ENCODE measurements around the gene MOGAT3. TPM values are rescaled to one million over a fixed set of nuclear protein-coding genes. Genes with fewer than 3 reads are reported as not detected.

The MOGAT3 gene
- polyA plus RNA-seq, 1 donor (not counting 4 experiments of a cell fraction or from before 2014, with no cell fraction given) = not detected

DNA sequence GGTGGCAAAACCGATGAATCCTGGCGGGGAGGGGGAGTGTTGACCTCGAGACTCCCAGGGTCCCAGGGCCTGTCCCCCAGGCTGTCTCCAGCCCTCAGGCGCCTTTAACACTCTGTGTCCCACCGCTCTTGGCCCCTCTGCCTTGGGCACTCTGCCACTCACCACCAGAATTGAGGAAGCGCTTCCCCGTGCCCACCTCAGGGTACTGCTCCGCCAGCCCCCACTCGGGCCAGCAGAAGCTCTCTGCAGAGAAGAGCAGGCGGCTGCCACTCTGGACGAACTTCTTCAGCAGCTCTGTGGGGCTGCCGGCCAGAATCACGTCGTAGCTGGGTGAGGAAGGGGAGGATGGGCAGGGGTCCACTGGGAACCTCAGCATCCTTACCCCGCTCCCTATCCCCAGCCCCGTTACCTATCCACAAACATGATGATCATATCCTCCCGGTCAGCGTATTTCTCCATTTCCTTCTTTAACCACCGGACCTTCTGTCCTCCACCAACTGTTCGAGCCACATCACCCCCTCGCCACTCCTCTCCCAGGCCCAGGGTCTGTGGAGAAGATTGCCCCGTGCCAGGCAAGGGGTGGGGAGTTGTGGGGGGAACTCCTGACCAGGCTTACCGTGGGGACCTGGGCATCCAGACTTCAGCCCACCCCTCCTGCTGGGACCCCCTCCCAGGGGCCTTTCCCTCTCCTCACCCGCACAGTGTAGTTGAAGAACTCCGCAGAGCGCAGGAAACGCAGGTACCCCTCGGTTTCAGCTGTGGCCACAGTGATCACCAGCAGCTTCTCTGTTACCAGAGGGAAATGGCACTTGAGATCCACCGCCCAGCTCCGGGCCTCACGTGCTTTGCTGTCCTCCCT, 15.4 kb upstream of the MOGAT3 start:
- H3K27ac ChIP-seq (ENCODE audit: control insufficient read depth, insufficient read depth, low read length) = peak overlapping the region; percentile 78
- peak overlapping the region; percentile 85 for H3K9ac ChIP-seq (ENCODE audit: control insufficient read depth, extremely low read depth, insufficient read depth, low read length)
- peaks cover 14% of the 10 kb centered on the region for H3K4me1 ChIP-seq (ENCODE audit: control insufficient read depth, extremely low read depth, insufficient read depth, low read length)
- no peaks in the 10 kb centered on the region for H3K9me1 ChIP-seq (ENCODE audit: control insufficient read depth, extremely low read depth, insufficient read depth, low read length)
- DNase-seq (ENCODE audit: low read depth, low spot score) = no peak
- no peak for FAIRE-seq
- no peaks in the 10 kb centered on the region for H3K9me3 ChIP-seq (ENCODE audit: control insufficient read depth, low read depth, low read length)
- H3K27me3 ChIP-seq (ENCODE audit: control insufficient read depth, extremely low read depth, insufficient read depth, low read length) = no peaks in the 10 kb centered on the region
- TF ChIP-seq CTCF (optimal IDR thresholded peaks at IDR 0.05 in 1 of 3, IDR thresholded peaks at IDR 0.05 in 1 of 3, conservative IDR thresholded peaks at IDR 0.05 in 1 of 3; ENCODE audit: extremely low read depth in 1 of 3, insufficient read depth in 2 of 3, low read length in 3 of 3) = no peak
- no peak for TF ChIP-seq EZH2 (IDR thresholded peaks at IDR 0.05; ENCODE audit: low read length)
- dilution Hi-C loops (cut with MboI; ENCODE audit: extremely low pct_ligation_motif_present, low sequenced_read_pairs) = no loop called here
- peaks cover 47% of the 10 kb centered on the region for H3K79me2 ChIP-seq (ENCODE audit: control insufficient read depth, insufficient read depth, low read length)
- H2AFZ ChIP-seq (ENCODE audit: control insufficient read depth, low read length) = peak overlapping the region; percentile 67
- H3K36me3 ChIP-seq (ENCODE audit: control insufficient read depth in 2 of 2, extremely low read depth in 1 of 2, insufficient read depth in 2 of 2, low read length in 2 of 2) = peaks cover 16 to 17% of the 10 kb centered on the region in 2 experiments
- H4K20me1 ChIP-seq (ENCODE audit: control insufficient read depth, extremely low read depth, insufficient read depth, low read length) = no peaks in the 10 kb centered on the region
- peak overlapping the region; percentile 81 to 94 (median 91) for H3K4me3 ChIP-seq (ENCODE audit: control insufficient read depth in 2 of 3, extremely low read depth in 1 of 3, insufficient read depth in 2 of 3, low read depth in 1 of 3, low read length in 3 of 3)
- peak overlapping the region; percentile 91 for H3K4me2 ChIP-seq (ENCODE audit: control insufficient read depth, extremely low read depth, insufficient read depth, low read depth, low read length)

DNA sequence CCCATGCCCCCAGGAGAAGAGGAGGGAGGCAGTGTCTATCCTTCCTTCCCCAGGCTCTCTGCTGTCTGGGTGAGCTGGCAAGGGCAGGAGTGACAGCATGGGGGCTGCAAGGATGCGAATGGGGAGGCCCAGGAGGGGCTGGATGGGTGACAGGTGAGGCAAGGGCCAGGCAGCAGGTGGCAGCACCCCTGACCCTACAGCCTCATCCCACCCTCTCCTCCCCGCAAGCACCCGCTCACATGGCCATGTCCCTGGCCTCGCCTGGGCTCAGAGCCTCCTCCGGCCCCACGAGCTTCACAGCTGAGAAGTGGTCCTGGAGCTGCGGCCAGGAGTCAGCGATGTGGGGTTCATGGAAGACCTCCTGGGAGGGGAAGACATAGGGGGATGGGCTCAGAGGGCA, 11.2 kb upstream of the MOGAT3 start:
- Histone ChIP-seq H4K20me1 (ENCODE audit: control insufficient read depth, extremely low read depth, insufficient read depth, low read length) (no peaks in the 10 kb centered on the region), H3K9me3 (ENCODE audit: control insufficient read depth, low read depth, low read length) (no peaks in the 10 kb centered on the region), H2AFZ (ENCODE audit: control insufficient read depth, low read length) (no peak overlapping the region), H3K27me3 (ENCODE audit: control insufficient read depth, extremely low read depth, insufficient read depth, low read length) (no peaks in the 10 kb centered on the region), H3K4me3 (ENCODE audit: control insufficient read depth in 2 of 3, extremely low read depth in 1 of 3, insufficient read depth in 2 of 3, low read depth in 1 of 3, low read length in 3 of 3) (no peak overlapping the region), H3K9ac (ENCODE audit: control insufficient read depth, extremely low read depth, insufficient read depth, low read length) (no peak overlapping the region), H3K36me3 (ENCODE audit: control insufficient read depth in 2 of 2, extremely low read depth in 1 of 2, insufficient read depth in 2 of 2, low read length in 2 of 2) (peaks cover 23 to 35% of the 10 kb centered on the region in 2 experiments), H3K27ac (ENCODE audit: control insufficient read depth, insufficient read depth, low read length) (no peak overlapping the region), H3K9me1 (ENCODE audit: control insufficient read depth, extremely low read depth, insufficient read depth, low read length) (no peaks in the 10 kb centered on the region), H3K79me2 (ENCODE audit: control insufficient read depth, insufficient read depth, low read length) (peaks cover 17% of the 10 kb centered on the region), H3K4me2 (ENCODE audit: control insufficient read depth, extremely low read depth, insufficient read depth, low read depth, low read length) (no peak overlapping the region), H3K4me1 (ENCODE audit: control insufficient read depth, extremely low read depth, insufficient read depth, low read length) (peaks cover 8% of the 10 kb centered on the region)
- FAIRE-seq (no peak), DNase-seq (ENCODE audit: low read depth, low spot score) (no peak)
- TF ChIP-seq EZH2 (IDR thresholded peaks at IDR 0.05; ENCODE audit: low read length) (no peak), CTCF (optimal IDR thresholded peaks at IDR 0.05 in 1 of 3, IDR thresholded peaks at IDR 0.05 in 1 of 3, conservative IDR thresholded peaks at IDR 0.05 in 1 of 3; ENCODE audit: extremely low read depth in 1 of 3, insufficient read depth in 2 of 3, low read length in 3 of 3) (no peak)
- dilution Hi-C loops (cut with MboI; ENCODE audit: extremely low pct_ligation_motif_present, low sequenced_read_pairs) = no loop called here

Data from keratinocyte (primary cell).